ENCODE measurements around the gene LTB. TPM values are rescaled to one million over a fixed set of nuclear protein-coding genes. Genes with fewer than 3 reads are reported as not detected.

The LTB gene
- total RNA-seq, 1 donor from 2014 or later, result 155 TPM

DNA sequence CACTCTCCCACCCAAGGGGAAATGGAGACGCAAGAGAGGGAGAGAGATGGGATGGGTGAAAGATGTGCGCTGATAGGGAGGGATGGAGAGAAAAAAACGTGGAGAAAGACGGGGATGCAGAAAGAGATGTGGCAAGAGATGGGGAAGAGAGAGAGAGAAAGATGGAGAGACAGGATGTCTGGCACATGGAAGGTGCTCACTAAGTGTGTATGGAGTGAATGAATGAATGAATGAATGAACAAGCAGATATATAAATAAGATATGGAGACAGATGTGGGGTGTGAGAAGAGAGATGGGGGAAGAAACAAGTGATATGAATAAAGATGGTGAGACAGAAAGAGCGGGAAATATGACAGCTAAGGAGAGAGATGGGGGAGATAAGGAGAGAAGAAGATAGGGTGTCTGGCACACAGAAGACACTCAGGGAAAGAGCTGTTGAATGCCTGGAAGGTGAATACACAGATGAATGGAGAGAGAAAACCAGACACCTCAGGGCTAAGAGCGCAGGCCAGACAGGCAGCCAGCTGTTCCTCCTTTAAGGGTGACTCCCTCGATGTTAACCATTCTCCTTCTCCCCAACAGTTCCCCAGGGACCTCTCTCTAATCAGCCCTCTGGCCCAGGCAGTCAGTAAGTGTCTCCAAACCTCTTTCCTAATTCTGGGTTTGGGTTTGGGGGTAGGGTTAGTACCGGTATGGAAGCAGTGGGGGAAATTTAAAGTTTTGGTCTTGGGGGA is 6.1 kb downstream of the LTB start:
- no peaks in the 10 kb centered on the region for H3K27me3 Mint-ChIP-seq
- no peak for ATAC-seq (ENCODE audit: low read depth)
- ChIA-PET POLR2A (interaction anchor here (0.6 to 26.0 kb wide), 21 partner anchors 1 to 961 kb away, joined by 3 to 1155 read pairs (median 6); partner anchors contain the start of genes ABHD16A, ATP6V1G2, BAG6 and C6orf47), CTCF (interaction anchor here (1.0 to 25.7 kb wide), 5 partner anchors 8 to 23 kb away, joined by 3 to 611 read pairs (median 33); partner anchors contain the start of genes ATP6V1G2, DDX39B, LST1 and LTB)
- H3K4me1 Mint-ChIP-seq, result peaks cover 91% of the 10 kb centered on the region
- intact Hi-C loops (cut with micrococcal nuclease), result loop anchor here (1.0 to 2.0 kb wide), 2 partner anchors 10 to 77 kb away; partner anchors contain the start of genes BAG6 and LST1
- peaks cover 65% of the 10 kb centered on the region for H3K36me3 Mint-ChIP-seq (ENCODE audit: low read depth)
- H3K27ac Mint-ChIP-seq, result peak overlapping the region; percentile 99
- no peaks in the 10 kb centered on the region for H3K9me3 Mint-ChIP-seq
- TF ChIP-seq, protein P1, sequence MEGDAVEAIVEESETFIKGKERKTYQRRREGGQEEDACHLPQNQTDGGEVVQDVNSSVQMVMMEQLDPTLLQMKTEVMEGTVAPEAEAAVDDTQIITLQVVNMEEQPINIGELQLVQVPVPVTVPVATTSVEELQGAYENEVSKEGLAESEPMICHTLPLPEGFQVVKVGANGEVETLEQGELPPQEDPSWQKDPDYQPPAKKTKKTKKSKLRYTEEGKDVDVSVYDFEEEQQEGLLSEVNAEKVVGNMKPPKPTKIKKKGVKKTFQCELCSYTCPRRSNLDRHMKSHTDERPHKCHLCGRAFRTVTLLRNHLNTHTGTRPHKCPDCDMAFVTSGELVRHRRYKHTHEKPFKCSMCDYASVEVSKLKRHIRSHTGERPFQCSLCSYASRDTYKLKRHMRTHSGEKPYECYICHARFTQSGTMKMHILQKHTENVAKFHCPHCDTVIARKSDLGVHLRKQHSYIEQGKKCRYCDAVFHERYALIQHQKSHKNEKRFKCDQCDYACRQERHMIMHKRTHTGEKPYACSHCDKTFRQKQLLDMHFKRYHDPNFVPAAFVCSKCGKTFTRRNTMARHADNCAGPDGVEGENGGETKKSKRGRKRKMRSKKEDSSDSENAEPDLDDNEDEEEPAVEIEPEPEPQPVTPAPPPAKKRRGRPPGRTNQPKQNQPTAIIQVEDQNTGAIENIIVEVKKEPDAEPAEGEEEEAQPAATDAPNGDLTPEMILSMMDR (IDR thresholded peaks at IDR 0.05), result no peak
- peak overlapping the region; percentile 98 for H3K4me3 Mint-ChIP-seq
- no peak for DNase-seq

DNA sequence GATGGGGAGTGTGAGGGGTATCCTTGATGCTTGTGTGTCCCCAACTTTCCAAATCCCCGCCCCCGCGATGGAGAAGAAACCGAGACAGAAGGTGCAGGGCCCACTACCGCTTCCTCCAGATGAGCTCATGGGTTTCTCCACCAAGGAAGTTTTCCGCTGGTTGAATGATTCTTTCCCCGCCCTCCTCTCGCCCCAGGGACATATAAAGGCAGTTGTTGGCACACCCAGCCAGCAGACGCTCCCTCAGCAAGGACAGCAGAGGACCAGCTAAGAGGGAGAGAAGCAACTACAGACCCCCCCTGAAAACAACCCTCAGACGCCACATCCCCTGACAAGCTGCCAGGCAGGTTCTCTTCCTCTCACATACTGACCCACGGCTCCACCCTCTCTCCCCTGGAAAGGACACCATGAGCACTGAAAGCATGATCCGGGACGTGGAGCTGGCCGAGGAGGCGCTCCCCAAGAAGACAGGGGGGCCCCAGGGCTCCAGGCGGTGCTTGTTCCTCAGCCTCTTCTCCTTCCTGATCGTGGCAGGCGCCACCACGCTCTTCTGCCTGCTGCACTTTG is 6.8 kb downstream of the LTB start, which contains the start of gene TNF:
TNF (plus strand) TSS at position 231 of the 567 bp plus-strand sequence; CDS start at position 408, 177 bp downstream.
- ChIA-PET CTCF (interaction anchor here (1.0 to 25.7 kb wide), 5 partner anchors 9 to 22 kb away, joined by 3 to 611 read pairs (median 33); partner anchors contain the start of genes ATP6V1G2, DDX39B, LST1 and LTB), POLR2A (interaction anchor here (0.8 to 26.0 kb wide), 18 partner anchors 1 to 257 kb away, joined by 3 to 1155 read pairs (median 6); partner anchors contain the start of genes ABHD16A, BAG6, C6orf47 and CLIC1)
- Mint-ChIP-seq H3K36me3 (ENCODE audit: low read depth) (peaks cover 61% of the 10 kb centered on the region), H3K4me1 (peaks cover 95% of the 10 kb centered on the region), H3K9me3 (no peaks in the 10 kb centered on the region), H3K4me3 (peak within 1 kb of the TSS; percentile 98), H3K27me3 (no peaks in the 10 kb centered on the region), H3K27ac (peak within 1 kb of the TSS; percentile 99)
- ATAC-seq (ENCODE audit: low read depth) (peak; percentile 51), DNase-seq (peak; percentile 66)
- TF ChIP-seq, protein P1 (IDR thresholded peaks at IDR 0.05), result no peak
- intact Hi-C loops (cut with micrococcal nuclease), result loop anchor here (2.0 kb wide), 1 partner anchor 77 kb away; the partner anchor contains the start of gene BAG6

DNA sequence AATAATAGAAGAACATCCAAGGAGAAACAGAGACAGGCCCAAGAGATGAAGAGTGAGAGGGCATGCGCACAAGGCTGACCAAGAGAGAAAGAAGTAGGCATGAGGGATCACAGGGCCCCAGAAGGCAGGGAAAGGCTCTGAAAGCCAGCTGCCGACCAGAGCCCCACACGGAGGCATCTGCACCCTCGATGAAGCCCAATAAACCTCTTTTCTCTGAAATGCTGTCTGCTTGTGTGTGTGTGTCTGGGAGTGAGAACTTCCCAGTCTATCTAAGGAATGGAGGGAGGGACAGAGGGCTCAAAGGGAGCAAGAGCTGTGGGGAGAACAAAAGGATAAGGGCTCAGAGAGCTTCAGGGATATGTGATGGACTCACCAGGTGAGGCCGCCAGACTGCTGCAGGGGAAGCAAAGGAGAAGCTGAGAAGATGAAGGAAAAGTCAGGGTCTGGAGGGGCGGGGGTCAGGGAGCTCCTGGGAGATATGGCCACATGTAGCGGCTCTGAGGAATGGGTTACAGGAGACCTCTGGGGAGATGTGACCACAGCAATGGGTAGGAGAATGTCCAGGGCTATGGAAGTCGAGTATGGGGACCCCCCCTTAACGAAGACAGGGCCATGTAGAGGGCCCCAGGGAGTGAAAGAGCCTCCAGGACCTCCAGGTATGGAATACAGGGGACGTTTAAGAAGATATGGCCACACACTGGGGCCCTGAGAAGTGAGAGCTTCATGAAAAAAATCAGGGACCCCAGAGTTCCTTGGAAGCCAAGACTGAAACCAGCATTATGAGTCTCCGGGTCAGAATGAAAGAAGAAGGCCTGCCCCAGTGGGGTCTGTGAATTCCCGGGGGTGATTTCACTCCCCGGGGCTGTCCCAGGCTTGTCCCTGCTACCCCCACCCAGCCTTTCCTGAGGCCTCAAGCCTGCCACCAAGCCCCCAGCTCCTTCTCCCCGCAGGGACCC is 7.8 kb downstream of the LTB start:
- ATAC-seq (ENCODE audit: low read depth) (peak; percentile 6), DNase-seq (no peak)
- ChIA-PET POLR2A (interaction anchor here (0.6 to 26.0 kb wide), 21 partner anchors 2 to 1924 kb away, joined by 3 to 1155 read pairs (median 6); partner anchors contain the start of genes ABHD16A, BAG6, C6orf47 and CLIC1), CTCF (interaction anchor here (1.0 to 25.7 kb wide), 5 partner anchors 10 to 22 kb away, joined by 3 to 611 read pairs (median 33); partner anchors contain the start of genes ATP6V1G2, DDX39B, LST1 and LTB)
- Mint-ChIP-seq H3K9me3 (no peaks in the 10 kb centered on the region), H3K4me1 (peaks cover 95% of the 10 kb centered on the region), H3K27me3 (no peaks in the 10 kb centered on the region), H3K27ac (peak overlapping the region; percentile 99), H3K4me3 (peak overlapping the region; percentile 98), H3K36me3 (ENCODE audit: low read depth) (peaks cover 55% of the 10 kb centered on the region)
- TF ChIP-seq, protein P1 (IDR thresholded peaks at IDR 0.05), result no peak
- intact Hi-C loops (cut with micrococcal nuclease), result loop anchor here (2.0 kb wide), 1 partner anchor 78 kb away; the partner anchor contains the start of gene BAG6

DNA sequence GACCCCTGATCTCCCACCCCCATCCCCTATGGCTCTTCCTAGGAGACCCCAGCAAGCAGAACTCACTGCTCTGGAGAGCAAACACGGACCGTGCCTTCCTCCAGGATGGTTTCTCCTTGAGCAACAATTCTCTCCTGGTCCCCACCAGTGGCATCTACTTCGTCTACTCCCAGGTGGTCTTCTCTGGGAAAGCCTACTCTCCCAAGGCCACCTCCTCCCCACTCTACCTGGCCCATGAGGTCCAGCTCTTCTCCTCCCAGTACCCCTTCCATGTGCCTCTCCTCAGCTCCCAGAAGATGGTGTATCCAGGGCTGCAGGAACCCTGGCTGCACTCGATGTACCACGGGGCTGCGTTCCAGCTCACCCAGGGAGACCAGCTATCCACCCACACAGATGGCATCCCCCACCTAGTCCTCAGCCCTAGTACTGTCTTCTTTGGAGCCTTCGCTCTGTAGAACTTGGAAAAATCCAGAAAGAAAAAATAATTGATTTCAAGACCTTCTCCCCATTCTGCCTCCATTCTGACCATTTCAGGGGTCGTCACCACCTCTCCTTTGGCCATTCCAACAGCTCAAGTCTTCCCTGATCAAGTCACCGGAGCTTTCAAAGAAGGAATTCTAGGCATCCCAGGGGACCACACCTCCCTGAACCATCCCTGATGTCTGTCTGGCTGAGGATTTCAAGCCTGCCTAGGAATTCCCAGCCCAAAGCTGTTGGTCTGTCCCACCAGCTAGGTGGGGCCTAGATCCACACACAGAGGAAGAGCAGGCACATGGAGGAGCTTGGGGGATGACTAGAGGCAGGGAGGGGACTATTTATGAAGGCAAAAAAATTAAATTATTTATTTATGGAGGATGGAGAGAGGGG is 8.8 kb downstream of the LTB start:
- Mint-ChIP-seq H3K36me3 (ENCODE audit: low read depth) (peaks cover 48% of the 10 kb centered on the region), H3K27ac (peak overlapping the region; percentile 99), H3K4me3 (peak overlapping the region; percentile 98), H3K9me3 (no peaks in the 10 kb centered on the region), H3K4me1 (peaks cover 95% of the 10 kb centered on the region), H3K27me3 (no peaks in the 10 kb centered on the region)
- DNase-seq, result no peak
- intact Hi-C loops (cut with micrococcal nuclease), result loop anchor here (2.0 kb wide), 1 partner anchor 79 kb away; the partner anchor contains the start of gene BAG6
- ChIA-PET POLR2A (interaction anchor here (0.6 to 26.0 kb wide), 8 partner anchors 3 to 109 kb away, joined by 3 to 1155 read pairs (median 121); partner anchors contain the start of genes BAG6, LST1, LTA and LTB), CTCF (interaction anchor here (5.0 to 25.7 kb wide), 3 partner anchors 11 to 23 kb away, joined by 33 to 611 read pairs (median 577); partner anchors contain the start of genes ATP6V1G2, DDX39B, LST1 and LTB)
- TF ChIP-seq, protein P1 (IDR thresholded peaks at IDR 0.05), result no peak
- ATAC-seq (ENCODE audit: low read depth), result no peak
